Choroid plexus epithelial cell (primary cell): ENCODE results near the gene PLK3.

Source experiments
- DNase-seq: peaks from one replicate; pipeline ENCODE4 v3.0.0-alpha.2; 2010; ENCODE audit warnings: low read depth
- H3K4me3 ChIP-seq: 2 replicates; pipeline ENCODE4 v1.5.1; 2011; ENCODE audit warnings: low read depth, mild to moderate bottlenecking, control low read depth, low read length, moderate library complexity
- TF ChIP-seq, protein P1 (sequence below): conservative IDR thresholded peaks from 2 replicates; pipeline ENCODE4 v1.5.1; 2011; ENCODE audit warnings: low read depth, mild to moderate bottlenecking, control low read depth, inconsistent platforms, low read length, moderate library complexity

Gene PLK3

GRCh38 chr1:44801491-44802305 is 1.5 kb downstream of the PLK3 start:
- H3K4me3 ChIP-seq = peak overlapping the region; percentile 90
- DNase-seq = no peak
- TF ChIP-seq, protein P1, sequence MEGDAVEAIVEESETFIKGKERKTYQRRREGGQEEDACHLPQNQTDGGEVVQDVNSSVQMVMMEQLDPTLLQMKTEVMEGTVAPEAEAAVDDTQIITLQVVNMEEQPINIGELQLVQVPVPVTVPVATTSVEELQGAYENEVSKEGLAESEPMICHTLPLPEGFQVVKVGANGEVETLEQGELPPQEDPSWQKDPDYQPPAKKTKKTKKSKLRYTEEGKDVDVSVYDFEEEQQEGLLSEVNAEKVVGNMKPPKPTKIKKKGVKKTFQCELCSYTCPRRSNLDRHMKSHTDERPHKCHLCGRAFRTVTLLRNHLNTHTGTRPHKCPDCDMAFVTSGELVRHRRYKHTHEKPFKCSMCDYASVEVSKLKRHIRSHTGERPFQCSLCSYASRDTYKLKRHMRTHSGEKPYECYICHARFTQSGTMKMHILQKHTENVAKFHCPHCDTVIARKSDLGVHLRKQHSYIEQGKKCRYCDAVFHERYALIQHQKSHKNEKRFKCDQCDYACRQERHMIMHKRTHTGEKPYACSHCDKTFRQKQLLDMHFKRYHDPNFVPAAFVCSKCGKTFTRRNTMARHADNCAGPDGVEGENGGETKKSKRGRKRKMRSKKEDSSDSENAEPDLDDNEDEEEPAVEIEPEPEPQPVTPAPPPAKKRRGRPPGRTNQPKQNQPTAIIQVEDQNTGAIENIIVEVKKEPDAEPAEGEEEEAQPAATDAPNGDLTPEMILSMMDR = no peak

DNA sequence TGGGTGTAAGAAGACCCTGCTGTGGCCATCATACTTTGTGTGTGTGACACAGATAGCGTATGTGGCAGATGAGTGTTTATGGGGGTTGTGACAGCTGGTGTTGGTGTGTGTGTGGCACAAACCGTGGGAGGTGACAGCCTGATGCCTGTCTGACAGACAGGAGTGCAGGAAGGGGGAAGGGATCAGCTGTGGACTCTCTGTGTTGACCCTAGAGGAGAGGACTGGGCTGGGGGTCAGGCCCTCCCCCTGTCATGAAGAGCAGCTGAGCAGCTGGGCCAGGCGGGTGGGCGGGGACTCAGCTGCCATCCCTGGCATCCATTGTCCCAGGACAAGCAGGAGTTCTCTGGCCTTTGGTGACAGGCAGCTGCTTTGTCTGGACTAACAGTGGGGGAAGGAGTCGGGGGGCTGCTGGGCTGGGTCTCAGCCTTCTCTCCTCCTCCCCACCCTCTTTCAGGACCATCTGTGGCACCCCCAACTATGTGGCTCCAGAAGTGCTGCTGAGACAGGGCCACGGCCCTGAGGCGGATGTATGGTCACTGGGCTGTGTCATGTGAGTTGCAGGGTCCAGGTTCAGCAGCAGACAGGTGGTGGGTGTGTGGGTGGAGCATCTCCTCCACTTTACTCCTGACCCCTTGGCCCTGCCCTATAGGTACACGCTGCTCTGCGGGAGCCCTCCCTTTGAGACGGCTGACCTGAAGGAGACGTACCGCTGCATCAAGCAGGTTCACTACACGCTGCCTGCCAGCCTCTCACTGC is 2.3 kb downstream of the PLK3 start:
- TF ChIP-seq, protein P1 = no peak
- no peak for DNase-seq
- peak overlapping the region; percentile 90 for H3K4me3 ChIP-seq

GRCh38 chr1:44803062-44803311 is 2.8 kb downstream of the PLK3 start:
- DNase-seq = no peak
- TF ChIP-seq, protein P1 = no peak
- peak overlapping the region; percentile 90 for H3K4me3 ChIP-seq

DNA sequence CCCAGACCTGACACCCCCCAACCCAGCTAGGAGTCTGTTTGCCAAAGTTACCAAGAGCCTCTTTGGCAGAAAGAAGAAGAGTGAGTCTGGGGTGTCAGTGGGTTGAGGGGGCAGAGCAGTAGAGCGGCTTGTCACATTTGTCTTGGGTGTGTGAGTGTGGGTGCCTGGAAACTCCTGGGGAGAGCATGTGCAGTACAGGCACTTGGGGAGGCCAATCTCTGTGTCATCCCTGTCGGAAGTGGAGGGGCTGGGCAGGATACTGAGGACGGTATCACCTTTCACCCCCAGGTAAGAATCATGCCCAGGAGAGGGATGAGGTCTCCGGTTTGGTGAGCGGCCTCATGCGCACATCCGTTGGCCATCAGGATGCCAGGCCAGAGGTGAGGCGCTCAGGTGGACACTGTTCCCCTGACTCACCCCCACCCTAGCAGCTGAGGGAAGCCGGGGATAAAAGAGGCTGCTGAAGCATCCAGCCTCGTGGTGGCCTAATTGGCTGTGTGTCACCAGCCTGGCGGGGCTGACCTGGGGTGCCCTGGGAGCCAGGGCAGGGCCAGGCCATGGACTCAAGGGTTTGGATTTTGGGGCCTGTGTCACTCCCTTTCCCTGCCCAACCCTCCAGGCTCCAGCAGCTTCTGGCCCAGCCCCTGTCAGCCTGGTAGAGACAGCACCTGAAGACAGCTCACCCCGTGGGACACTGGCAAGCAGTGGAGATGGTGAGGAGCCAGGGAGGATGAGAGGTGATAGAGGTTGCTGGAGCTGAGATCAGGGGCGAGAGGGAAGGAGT is 3.3 kb downstream of the PLK3 start:
- peak overlapping the region; percentile 90 for H3K4me3 ChIP-seq
- TF ChIP-seq, protein P1 = no peak
- no peak for DNase-seq

- DNase-seq = no peak
- H3K4me3 ChIP-seq = no peak overlapping the region
- TF ChIP-seq, protein P1 = peak; percentile 35
Measured at GRCh38 chr1:44805311-44806024, 5.3 kb downstream of the PLK3 start.

- TF ChIP-seq, protein P1 = no peak
- DNase-seq = no peak
- H3K4me3 ChIP-seq = no peak overlapping the region
Measured at GRCh38 chr1:44806025-44806703, 6.0 kb downstream of the PLK3 start.
